PC-9 (cell line): ENCODE measurements around the gene PKHD1.

ENCODE experiments used
- EZH2 ChIP-seq: fragments of 200-600 bp; sonication (generic); IDR thresholded peaks from 2 replicates; pipeline ENCODE4 v1.8.0; 2017; ENCODE audit warnings: antibody characterized with exemption, low read depth
- TF ChIP-seq, protein P1 (sequence below): fragments of 200-600 bp; sonication (generic); conservative IDR thresholded peaks from 2 replicates; pipeline ENCODE4 v1.6.1; 2017; ENCODE audit warnings: mixed run types, antibody characterized with exemption, mild to moderate bottlenecking, moderate library complexity

GRCh38 chr6:51813904-51814303, 273.5 kb downstream of the PKHD1 start:
- TF ChIP-seq, protein P1, sequence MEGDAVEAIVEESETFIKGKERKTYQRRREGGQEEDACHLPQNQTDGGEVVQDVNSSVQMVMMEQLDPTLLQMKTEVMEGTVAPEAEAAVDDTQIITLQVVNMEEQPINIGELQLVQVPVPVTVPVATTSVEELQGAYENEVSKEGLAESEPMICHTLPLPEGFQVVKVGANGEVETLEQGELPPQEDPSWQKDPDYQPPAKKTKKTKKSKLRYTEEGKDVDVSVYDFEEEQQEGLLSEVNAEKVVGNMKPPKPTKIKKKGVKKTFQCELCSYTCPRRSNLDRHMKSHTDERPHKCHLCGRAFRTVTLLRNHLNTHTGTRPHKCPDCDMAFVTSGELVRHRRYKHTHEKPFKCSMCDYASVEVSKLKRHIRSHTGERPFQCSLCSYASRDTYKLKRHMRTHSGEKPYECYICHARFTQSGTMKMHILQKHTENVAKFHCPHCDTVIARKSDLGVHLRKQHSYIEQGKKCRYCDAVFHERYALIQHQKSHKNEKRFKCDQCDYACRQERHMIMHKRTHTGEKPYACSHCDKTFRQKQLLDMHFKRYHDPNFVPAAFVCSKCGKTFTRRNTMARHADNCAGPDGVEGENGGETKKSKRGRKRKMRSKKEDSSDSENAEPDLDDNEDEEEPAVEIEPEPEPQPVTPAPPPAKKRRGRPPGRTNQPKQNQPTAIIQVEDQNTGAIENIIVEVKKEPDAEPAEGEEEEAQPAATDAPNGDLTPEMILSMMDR, result no peak
- no peak for TF ChIP-seq EZH2
